ENCODE measurements around the gene FAM131A. TPM values are rescaled to one million over a fixed set of nuclear protein-coding genes. Genes with fewer than 3 reads are reported as not detected.

FAM131A gene
- total and polyA plus RNA-seq, 2 donors (not counting 1 experiment from before 2014, with no cell fraction given) = 11.7 to 13.4 TPM

- no peaks in the 10 kb centered on the region for H3K9me3 Mint-ChIP-seq (ENCODE audit: insufficient read depth)
- Histone ChIP-seq H2AFZ (ENCODE audit: insufficient read depth, low read depth, low read length, poor library complexity, severe bottlenecking) (no peak overlapping the region), H3K4me3 (ENCODE audit: control extremely low read depth in 1 of 5, extremely low read depth in 1 of 5, insufficient read depth in 1 of 5, low read depth in 2 of 5, low read length in 4 of 5) (no peak overlapping the region), H3K36me3 (replicated peaks in 1 of 2; ENCODE audit: control extremely low read depth in 1 of 2, control insufficient read depth in 1 of 2, extremely low read depth in 1 of 2, insufficient read depth in 2 of 2, low read length in 1 of 2) (peaks cover 0 to 36% of the 10 kb centered on the region in 2 experiments), H3K4me2 (replicated peaks; ENCODE audit: low read depth, low read length, poor library complexity, severe bottlenecking) (no peak overlapping the region), H3K79me2 (ENCODE audit: control insufficient read depth, insufficient read depth, low read length) (peaks cover 24% of the 10 kb centered on the region), H4K20me1 (ENCODE audit: control insufficient read depth, insufficient read depth, low read length, poor library complexity, severe bottlenecking) (peaks cover 64% of the 10 kb centered on the region), H3K9ac (ENCODE audit: low read length) (no peak overlapping the region), H3K27me3 (replicated peaks in 1 of 4; ENCODE audit: control extremely low read depth in 1 of 4, control insufficient read depth in 3 of 4, insufficient read depth in 4 of 4, low read length in 3 of 4) (no peaks in the 10 kb centered on the region), H3K4me1 (ENCODE audit: control insufficient read depth in 2 of 2, insufficient read depth in 2 of 2, low read length in 2 of 2) (peaks cover 13 to 23% of the 10 kb centered on the region in 2 donors), H3K9me3 (ENCODE audit: control extremely low read depth in 1 of 3, control insufficient read depth in 2 of 3, insufficient read depth in 1 of 3, low read length in 2 of 3) (no peaks in the 10 kb centered on the region), H3K27ac (ENCODE audit: low read length in 2 of 2) (no peak overlapping the region)
- intact Hi-C loops (cut with micrococcal nuclease) = no loop called here
- H3K4me3 Mint-ChIP-seq = peak overlapping the region; percentile 90
- H3K4me1 Mint-ChIP-seq = peaks cover 31% of the 10 kb centered on the region
- no peak for DNase-seq
- no peak for ATAC-seq (ENCODE audit: low read depth)
- POLR2A ChIA-PET = no interaction called here
- no peaks in the 10 kb centered on the region for H3K27me3 Mint-ChIP-seq
- CTCF ChIA-PET = interaction anchor here (1.4 kb wide), 1 partner anchor 299 kb away, joined by 3 read pairs; the partner anchor contains the start of gene ABCC5
- peak overlapping the region; percentile 82 for H3K27ac Mint-ChIP-seq
- TF ChIP-seq EZH2 (IDR thresholded peaks at IDR 0.05; ENCODE audit: borderline replicate concordance, insufficient read depth, low read depth, low read length, poor library complexity, severe bottlenecking) = no peak
- TF ChIP-seq, protein P1, sequence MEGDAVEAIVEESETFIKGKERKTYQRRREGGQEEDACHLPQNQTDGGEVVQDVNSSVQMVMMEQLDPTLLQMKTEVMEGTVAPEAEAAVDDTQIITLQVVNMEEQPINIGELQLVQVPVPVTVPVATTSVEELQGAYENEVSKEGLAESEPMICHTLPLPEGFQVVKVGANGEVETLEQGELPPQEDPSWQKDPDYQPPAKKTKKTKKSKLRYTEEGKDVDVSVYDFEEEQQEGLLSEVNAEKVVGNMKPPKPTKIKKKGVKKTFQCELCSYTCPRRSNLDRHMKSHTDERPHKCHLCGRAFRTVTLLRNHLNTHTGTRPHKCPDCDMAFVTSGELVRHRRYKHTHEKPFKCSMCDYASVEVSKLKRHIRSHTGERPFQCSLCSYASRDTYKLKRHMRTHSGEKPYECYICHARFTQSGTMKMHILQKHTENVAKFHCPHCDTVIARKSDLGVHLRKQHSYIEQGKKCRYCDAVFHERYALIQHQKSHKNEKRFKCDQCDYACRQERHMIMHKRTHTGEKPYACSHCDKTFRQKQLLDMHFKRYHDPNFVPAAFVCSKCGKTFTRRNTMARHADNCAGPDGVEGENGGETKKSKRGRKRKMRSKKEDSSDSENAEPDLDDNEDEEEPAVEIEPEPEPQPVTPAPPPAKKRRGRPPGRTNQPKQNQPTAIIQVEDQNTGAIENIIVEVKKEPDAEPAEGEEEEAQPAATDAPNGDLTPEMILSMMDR (IDR thresholded peaks at IDR 0.05) = no peak
- 91% methylated on average over 6 of the region's 7 CpGs for WGBS (ENCODE audit: insufficient coverage)
These were observed 20.6 kb upstream of the FAM131A start for GRCh38 chr3:184316792-184317191.

GRCh38 chr3:184317201-184317600 is 20.2 kb upstream of the FAM131A start:
- Mint-ChIP-seq H3K9me3 (ENCODE audit: insufficient read depth) (no peaks in the 10 kb centered on the region), H3K27ac (no peak overlapping the region), H3K4me1 (peaks cover 31% of the 10 kb centered on the region), H3K27me3 (no peaks in the 10 kb centered on the region), H3K4me3 (peak overlapping the region; percentile 16)
- H4K20me1 ChIP-seq (ENCODE audit: control insufficient read depth, insufficient read depth, low read length, poor library complexity, severe bottlenecking) = peaks cover 67% of the 10 kb centered on the region
- no peak overlapping the region for H3K27ac ChIP-seq (ENCODE audit: low read length in 2 of 2)
- ATAC-seq (ENCODE audit: low read depth) (no peak), DNase-seq (no peak)
- no peak overlapping the region for H2AFZ ChIP-seq (ENCODE audit: insufficient read depth, low read depth, low read length, poor library complexity, severe bottlenecking)
- H3K36me3 ChIP-seq (replicated peaks in 1 of 2; ENCODE audit: control extremely low read depth in 1 of 2, control insufficient read depth in 1 of 2, extremely low read depth in 1 of 2, insufficient read depth in 2 of 2, low read length in 1 of 2) = peaks cover 0 to 40% of the 10 kb centered on the region in 2 experiments
- peaks cover 24% of the 10 kb centered on the region for H3K79me2 ChIP-seq (ENCODE audit: control insufficient read depth, insufficient read depth, low read length)
- H3K4me3 ChIP-seq (ENCODE audit: control extremely low read depth in 1 of 5, extremely low read depth in 1 of 5, insufficient read depth in 1 of 5, low read depth in 2 of 5, low read length in 4 of 5) = no peak overlapping the region
- H3K27me3 ChIP-seq (replicated peaks in 1 of 4; ENCODE audit: control extremely low read depth in 1 of 4, control insufficient read depth in 3 of 4, insufficient read depth in 4 of 4, low read length in 3 of 4) = no peaks in the 10 kb centered on the region
- H3K9ac ChIP-seq (ENCODE audit: low read length) = no peak overlapping the region
- no peaks in the 10 kb centered on the region for H3K9me3 ChIP-seq (ENCODE audit: control extremely low read depth in 1 of 3, control insufficient read depth in 2 of 3, insufficient read depth in 1 of 3, low read length in 2 of 3)
- no peak overlapping the region for H3K4me2 ChIP-seq (replicated peaks; ENCODE audit: low read depth, low read length, poor library complexity, severe bottlenecking)
- intact Hi-C loops (cut with micrococcal nuclease) = no loop called here
- ChIA-PET CTCF (no interaction called here), POLR2A (no interaction called here)
- WGBS (ENCODE audit: insufficient coverage) = 87% methylated on average over 4 of the region's 5 CpGs
- H3K4me1 ChIP-seq (ENCODE audit: control insufficient read depth in 2 of 2, insufficient read depth in 2 of 2, low read length in 2 of 2) = peaks cover 13 to 23% of the 10 kb centered on the region in 2 donors
- TF ChIP-seq, protein P1 (IDR thresholded peaks at IDR 0.05) = no peak
- TF ChIP-seq EZH2 (IDR thresholded peaks at IDR 0.05; ENCODE audit: borderline replicate concordance, insufficient read depth, low read depth, low read length, poor library complexity, severe bottlenecking) = no peak
